ENCODE results near the gene ATP6V1G1. TPM values are rescaled to one million over a fixed set of nuclear protein-coding genes. Genes with fewer than 3 reads are reported as not detected.
"Not testable (repeated sequence)": the region's sequence is repeated elsewhere in the genome, so short reads cannot be mapped to it uniquely, and the experiment has no call there.

Gene ATP6V1G1
- polyA plus RNA-seq, 1 experiment = 138 TPM

DNA sequence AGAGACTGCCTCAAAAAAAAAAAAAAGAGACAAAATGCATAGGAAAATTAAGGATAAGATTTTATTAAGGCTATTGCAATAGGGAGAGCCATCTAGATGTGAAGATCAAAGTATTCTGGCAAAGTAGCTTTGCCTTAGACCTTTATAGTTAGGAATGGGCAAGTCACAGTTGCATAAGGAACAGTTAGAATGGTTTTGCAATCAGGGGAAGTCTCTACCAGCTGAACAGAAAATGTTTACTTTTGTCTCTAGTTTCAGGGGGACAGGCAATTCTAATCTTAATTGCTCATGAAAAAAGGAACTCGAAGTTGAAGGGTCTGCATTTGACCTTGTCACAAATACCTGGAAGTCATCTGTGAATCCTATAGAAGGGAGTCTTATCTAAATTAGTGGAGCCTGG, 13.1 kb upstream of the ATP6V1G1 start:
- ChIA-PET POLR2A (interaction anchor here (1.6 kb wide), 1 partner anchor 13 kb away, joined by 6 read pairs; the partner anchor contains the start of gene ATP6V1G1), CTCF (interaction anchor here (1.5 kb wide), 1 partner anchor 79 kb away, joined by 4 read pairs; no protein-coding TSS in a partner anchor)
- no peak for DNase-seq (ENCODE audit: low read depth, low spot score)
- H3K9me3 ChIP-seq (ENCODE audit: control insufficient read depth, insufficient read depth, low read length) = no peaks in the 10 kb centered on the region
- no peak for TF ChIP-seq CTCF (IDR thresholded peaks at IDR 0.05; ENCODE audit: low read depth, low read length)
- peaks cover 8% of the 10 kb centered on the region for H3K27me3 ChIP-seq (ENCODE audit: control insufficient read depth, insufficient read depth, low read length)
- no peak overlapping the region for H3K4me3 ChIP-seq (ENCODE audit: low read depth, low read length)
- H3K27ac ChIP-seq (ENCODE audit: low read depth, low read length) = no peak overlapping the region

GRCh38 chr9:114576779-114577178, 10.8 kb upstream of the ATP6V1G1 start:
- not testable (repeated sequence) for DNase-seq (ENCODE audit: low read depth, low spot score); H3K9me3 ChIP-seq (ENCODE audit: control insufficient read depth, insufficient read depth, low read length); H3K27me3 ChIP-seq (ENCODE audit: control insufficient read depth, insufficient read depth, low read length); H3K27ac ChIP-seq (ENCODE audit: low read depth, low read length); H3K4me3 ChIP-seq (ENCODE audit: low read depth, low read length)
- CTCF ChIA-PET = interaction anchor here (0.7 kb wide), 1 partner anchor 11 kb away, joined by 3 read pairs; the partner anchor contains the start of gene ATP6V1G1
- POLR2A ChIA-PET = interaction anchor here (2.2 kb wide), 1 partner anchor 10 kb away, joined by 12 read pairs; the partner anchor contains the start of gene ATP6V1G1

GRCh38 chr9:114578134-114578533, 9.4 kb upstream of the ATP6V1G1 start:
- CTCF ChIA-PET; DNase-seq (ENCODE audit: low read depth, low spot score); H3K4me3 ChIP-seq (ENCODE audit: low read depth, low read length); H3K27ac ChIP-seq (ENCODE audit: low read depth, low read length); H3K9me3 ChIP-seq (ENCODE audit: control insufficient read depth, insufficient read depth, low read length); H3K27me3 ChIP-seq (ENCODE audit: control insufficient read depth, insufficient read depth, low read length): not testable (repeated sequence)
- POLR2A ChIA-PET = interaction anchor here (2.2 kb wide), 1 partner anchor 9 kb away, joined by 12 read pairs; the partner anchor contains the start of gene ATP6V1G1

DNA sequence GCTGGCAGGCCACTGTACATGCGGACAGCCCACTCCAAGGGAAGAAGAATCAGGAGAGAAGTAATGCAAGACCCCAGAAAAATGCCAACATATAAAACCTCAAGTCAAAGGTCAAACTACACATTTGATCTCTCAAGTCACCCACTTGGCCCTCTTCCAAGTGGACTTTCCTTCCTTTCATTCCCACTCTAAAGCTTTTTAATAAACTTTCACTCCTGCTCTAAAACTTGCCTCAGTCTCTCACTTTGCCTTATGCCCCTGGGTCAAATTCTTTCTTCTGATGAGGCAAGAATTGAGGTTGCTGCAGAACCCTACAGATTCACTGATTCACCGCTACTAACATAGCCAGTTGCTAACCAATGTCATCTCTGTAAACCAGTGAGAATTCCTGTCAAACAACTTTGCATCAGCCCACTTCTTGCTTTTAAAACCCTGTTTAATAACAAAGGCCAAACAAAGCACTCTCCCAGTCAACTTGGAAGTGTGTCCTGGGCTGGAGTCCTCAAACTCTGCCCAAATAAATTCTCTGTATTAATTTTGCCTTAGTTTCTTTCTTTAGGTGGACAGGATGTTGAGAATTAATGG, 6.9 kb upstream of the ATP6V1G1 start:
- no peak for TF ChIP-seq CTCF (IDR thresholded peaks at IDR 0.05; ENCODE audit: low read depth, low read length)
- Histone ChIP-seq H3K9me3 (ENCODE audit: control insufficient read depth, insufficient read depth, low read length) (no peaks in the 10 kb centered on the region), H3K27ac (ENCODE audit: low read depth, low read length) (no peak overlapping the region), H3K27me3 (ENCODE audit: control insufficient read depth, insufficient read depth, low read length) (peaks cover 7% of the 10 kb centered on the region), H3K4me3 (ENCODE audit: low read depth, low read length) (no peak overlapping the region)
- ChIA-PET POLR2A (interaction anchor here (0.6 kb wide), 1 partner anchor 76 kb away, joined by 3 read pairs; no protein-coding TSS in a partner anchor), CTCF (no interaction called here)
- DNase-seq (ENCODE audit: low read depth, low spot score) = no peak

DNA sequence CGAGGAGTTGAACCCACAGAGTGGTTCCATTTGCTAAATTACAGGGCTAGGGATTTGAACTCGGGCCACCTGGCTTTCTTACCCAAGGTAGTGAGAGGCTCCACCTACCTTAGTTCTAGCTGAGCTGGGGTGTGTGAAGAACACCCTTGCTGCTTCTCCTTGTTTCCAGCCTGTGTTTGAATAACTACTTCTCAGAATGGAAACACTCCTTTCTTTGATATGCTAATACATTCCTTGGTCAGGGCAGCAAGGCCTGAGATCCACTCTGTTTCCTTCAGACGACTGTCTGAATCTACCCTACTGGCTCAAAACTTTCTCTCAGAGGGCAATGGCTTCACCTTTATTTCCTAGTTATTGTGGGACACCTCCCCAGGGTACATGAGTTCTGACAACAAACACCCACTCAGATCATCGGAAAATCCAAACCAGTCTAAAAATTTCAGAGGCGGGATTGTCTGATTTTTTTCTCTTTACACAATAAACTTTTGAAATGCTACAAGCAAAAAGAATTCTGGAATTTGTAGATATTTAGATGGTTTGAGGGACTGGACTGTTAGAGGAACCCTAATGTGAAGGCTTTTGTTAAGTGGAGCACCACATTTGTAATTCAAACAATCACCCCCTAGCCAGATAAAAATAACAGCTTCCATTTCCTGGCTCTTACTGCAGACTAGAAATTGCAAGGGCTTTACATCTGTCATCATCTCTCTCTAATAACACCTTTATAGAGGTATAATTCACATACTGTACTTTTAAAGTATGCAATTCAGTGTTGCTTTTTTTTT, 4.0 kb upstream of the ATP6V1G1 start:
- no peak for TF ChIP-seq CTCF (IDR thresholded peaks at IDR 0.05; ENCODE audit: low read depth, low read length)
- CTCF ChIA-PET = interaction anchor here (0.8 kb wide), 2 partner anchors 70 to 96 kb away, joined by 5 read pairs; no protein-coding TSS in a partner anchor
- no peak for DNase-seq (ENCODE audit: low read depth, low spot score)
- POLR2A ChIA-PET = no interaction called here
- Histone ChIP-seq H3K27me3 (ENCODE audit: control insufficient read depth, insufficient read depth, low read length) (peaks cover 5% of the 10 kb centered on the region), H3K9me3 (ENCODE audit: control insufficient read depth, insufficient read depth, low read length) (peaks cover 6% of the 10 kb centered on the region; the same call in 1 of the 2 replicates), H3K27ac (ENCODE audit: low read depth, low read length) (no peak overlapping the region), H3K4me3 (ENCODE audit: low read depth, low read length) (no peak overlapping the region)
